ENCODE measurements around the gene GPR108.
A peak's percentile ranks its signal among the peaks of the same experiment; 100 is the strongest.
"Not testable (repeated sequence)": the region's sequence is repeated elsewhere in the genome, so short reads cannot be mapped to it uniquely, and the experiment has no call there.

GPR108 gene

DNA sequence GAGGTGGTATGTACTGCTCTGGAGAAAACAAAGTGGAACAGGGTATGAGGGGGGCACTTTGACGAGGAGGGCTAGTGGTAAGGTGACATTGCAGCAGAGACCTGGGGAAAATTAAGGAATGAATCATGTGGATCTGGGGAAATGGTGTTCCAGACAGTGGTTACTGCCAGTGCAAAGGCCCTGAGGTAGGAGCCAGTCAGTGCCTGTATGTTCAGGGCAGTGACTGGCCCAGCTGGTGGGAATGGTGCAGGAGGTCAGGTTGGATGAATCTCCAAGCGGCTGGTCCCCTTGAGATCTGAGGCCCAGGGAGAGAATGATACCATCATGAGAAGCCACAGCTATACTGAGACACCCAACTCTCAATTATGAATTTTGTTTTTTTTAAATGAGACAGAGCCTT is 40.1 kb upstream of the GPR108 start:
- Histone ChIP-seq H3K9me3 (ENCODE audit: control insufficient read depth, insufficient read depth, low read depth, low read length) (no peaks in the 10 kb centered on the region), H3K27ac (ENCODE audit: extremely low read depth, low read depth, low read length) (no peak overlapping the region), H3K4me1 (ENCODE audit: control insufficient read depth, insufficient read depth, low read length) (no peaks in the 10 kb centered on the region), H3K36me3 (ENCODE audit: control insufficient read depth in 2 of 2, insufficient read depth in 1 of 2, low read length in 2 of 2) (no peaks in the 10 kb centered on the region), H3K4me3 (ENCODE audit: low read depth, low read length) (no peak overlapping the region)
- ChIA-PET POLR2A (no interaction called here), CTCF (no interaction called here)
- no peak for TF ChIP-seq HIC1 (tag by site-specific recombination; IDR thresholded peaks at IDR 0.05)
- peak; percentile 92 for TF ChIP-seq ZNF623 (tag by site-specific recombination; IDR thresholded peaks at IDR 0.05)

GRCh38 chr19:6776999-6777398 is 39.6 kb upstream of the GPR108 start:
- Histone ChIP-seq H3K36me3 (ENCODE audit: control insufficient read depth in 2 of 2, insufficient read depth in 1 of 2, low read length in 2 of 2) (no peaks in the 10 kb centered on the region), H3K4me1 (ENCODE audit: control insufficient read depth, insufficient read depth, low read length) (no peaks in the 10 kb centered on the region), H3K4me3 (ENCODE audit: low read depth, low read length) (no peak overlapping the region), H3K27ac (ENCODE audit: extremely low read depth, low read depth, low read length) (no peak overlapping the region), H3K9me3 (ENCODE audit: control insufficient read depth, insufficient read depth, low read depth, low read length) (no peaks in the 10 kb centered on the region)
- TF ChIP-seq ZBTB17 (tag by site-specific recombination; IDR thresholded peaks at IDR 0.05) (peak; percentile 82), ZNF366 (tag by site-specific recombination; conservative IDR thresholded peaks at IDR 0.05) (peak; percentile 95)
- TF ChIP-seq, protein P1, sequence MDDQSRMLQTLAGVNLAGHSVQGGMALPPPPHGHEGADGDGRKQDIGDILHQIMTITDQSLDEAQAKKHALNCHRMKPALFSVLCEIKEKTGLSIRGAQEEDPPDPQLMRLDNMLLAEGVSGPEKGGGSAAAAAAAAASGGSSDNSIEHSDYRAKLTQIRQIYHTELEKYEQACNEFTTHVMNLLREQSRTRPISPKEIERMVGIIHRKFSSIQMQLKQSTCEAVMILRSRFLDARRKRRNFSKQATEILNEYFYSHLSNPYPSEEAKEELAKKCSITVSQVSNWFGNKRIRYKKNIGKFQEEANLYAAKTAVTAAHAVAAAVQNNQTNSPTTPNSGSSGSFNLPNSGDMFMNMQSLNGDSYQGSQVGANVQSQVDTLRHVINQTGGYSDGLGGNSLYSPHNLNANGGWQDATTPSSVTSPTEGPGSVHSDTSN (CRISPR knock-in tag; IDR thresholded peaks at IDR 0.05): no peak
- POLR2A ChIA-PET: no interaction called here
- CTCF ChIA-PET: no interaction called here

GRCh38 chr19:6776045-6776444 is 38.7 kb upstream of the GPR108 start:
- H3K9me3 ChIP-seq (ENCODE audit: control insufficient read depth, insufficient read depth, low read depth, low read length); POLR2A ChIA-PET; H3K4me3 ChIP-seq (ENCODE audit: low read depth, low read length); CTCF ChIA-PET; H3K4me1 ChIP-seq (ENCODE audit: control insufficient read depth, insufficient read depth, low read length); H3K27ac ChIP-seq (ENCODE audit: extremely low read depth, low read depth, low read length); H3K36me3 ChIP-seq (ENCODE audit: control insufficient read depth in 2 of 2, insufficient read depth in 1 of 2, low read length in 2 of 2): not testable (repeated sequence)
- TF ChIP-seq ZNF366 (tag by site-specific recombination; conservative IDR thresholded peaks at IDR 0.05) (peak; percentile 84), ZBTB17 (tag by site-specific recombination; IDR thresholded peaks at IDR 0.05) (peak; percentile 97)

- POLR2A ChIA-PET: no interaction called here
- Histone ChIP-seq H3K36me3 (ENCODE audit: control insufficient read depth in 2 of 2, insufficient read depth in 1 of 2, low read length in 2 of 2) (no peaks in the 10 kb centered on the region), H3K4me1 (ENCODE audit: control insufficient read depth, insufficient read depth, low read length) (no peaks in the 10 kb centered on the region), H3K27ac (ENCODE audit: extremely low read depth, low read depth, low read length) (no peak overlapping the region), H3K4me3 (ENCODE audit: low read depth, low read length) (no peak overlapping the region), H3K9me3 (ENCODE audit: control insufficient read depth, insufficient read depth, low read depth, low read length) (no peaks in the 10 kb centered on the region)
- CTCF ChIA-PET: no interaction called here
- peak; percentile 76 for TF ChIP-seq ZFP3 (tag by site-specific recombination; IDR thresholded peaks at IDR 0.05; ENCODE audit: low read depth)
- no peak for TF ChIP-seq ZNF560 (tag by site-specific recombination; IDR thresholded peaks at IDR 0.05; ENCODE audit: borderline replicate concordance)
- no peak for TF ChIP-seq ZNF239 (tag by site-specific recombination; IDR thresholded peaks at IDR 0.05)
- TF ChIP-seq SCRT1 (tag by site-specific recombination; IDR thresholded peaks at IDR 0.05; ENCODE audit: borderline replicate concordance): no peak
Observed at GRCh38 chr19:6774821-6775707, 37.7 kb upstream of the GPR108 start.

- peak; percentile 60 for TF ChIP-seq ZBTB20 (tag by site-specific recombination; IDR thresholded peaks at IDR 0.05)
- no peak for TF ChIP-seq BCL11B (tag by site-specific recombination; IDR thresholded peaks at IDR 0.05; ENCODE audit: low read depth)
- TF ChIP-seq ZNF398 (tag by site-specific recombination; IDR thresholded peaks at IDR 0.05): peak; percentile 46; the same call in 1 of the 2 replicates
- no peak overlapping the region for H3K4me3 ChIP-seq (ENCODE audit: low read depth, low read length)
- ChIA-PET POLR2A (no interaction called here), CTCF (no interaction called here)
- H3K4me1 ChIP-seq (ENCODE audit: control insufficient read depth, insufficient read depth, low read length): no peaks in the 10 kb centered on the region
- no peaks in the 10 kb centered on the region for H3K36me3 ChIP-seq (ENCODE audit: control insufficient read depth in 2 of 2, insufficient read depth in 1 of 2, low read length in 2 of 2)
- H3K9me3 ChIP-seq (ENCODE audit: control insufficient read depth, insufficient read depth, low read depth, low read length): no peaks in the 10 kb centered on the region
- no peak overlapping the region for H3K27ac ChIP-seq (ENCODE audit: extremely low read depth, low read depth, low read length)
Observed at GRCh38 chr19:6773323-6773931, 36.0 kb upstream of the GPR108 start.

Data from HEK293 (cell line).